Measurements from ENCODE around the gene EVA1C. TPM values are rescaled to one million over a fixed set of nuclear protein-coding genes. Genes with fewer than 3 reads are reported as not detected.
"Not testable (repeated sequence)": the region's sequence is repeated elsewhere in the genome, so short reads cannot be mapped to it uniquely, and the experiment has no call there.

The EVA1C gene
- total RNA-seq, 2 donors from 2014 or later, result 39.2 to 53.5 TPM

DNA sequence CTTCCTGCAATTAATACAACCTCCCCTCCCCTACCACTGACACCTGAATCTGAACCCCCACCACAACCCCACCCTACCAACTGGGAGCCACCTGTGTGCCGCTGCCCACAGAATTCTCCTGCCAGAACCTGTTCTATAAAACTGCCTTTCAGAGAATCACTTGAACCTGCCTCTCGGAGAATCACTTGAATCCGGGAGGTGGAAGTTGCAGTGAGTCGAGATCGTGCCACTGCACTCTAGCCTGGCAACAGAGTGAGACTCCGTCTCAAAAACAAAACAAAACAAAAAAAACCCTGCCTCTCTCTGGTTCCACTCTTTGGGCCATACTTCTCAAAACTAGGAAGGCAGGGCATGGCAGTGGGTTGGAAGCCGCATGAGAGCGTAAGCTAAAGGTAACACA lies 25.4 kb upstream of the EVA1C start:
- intact Hi-C loops (cut with DNase I), result no loop called here
- DNase-seq (ENCODE audit: low spot score), result no peak

DNA sequence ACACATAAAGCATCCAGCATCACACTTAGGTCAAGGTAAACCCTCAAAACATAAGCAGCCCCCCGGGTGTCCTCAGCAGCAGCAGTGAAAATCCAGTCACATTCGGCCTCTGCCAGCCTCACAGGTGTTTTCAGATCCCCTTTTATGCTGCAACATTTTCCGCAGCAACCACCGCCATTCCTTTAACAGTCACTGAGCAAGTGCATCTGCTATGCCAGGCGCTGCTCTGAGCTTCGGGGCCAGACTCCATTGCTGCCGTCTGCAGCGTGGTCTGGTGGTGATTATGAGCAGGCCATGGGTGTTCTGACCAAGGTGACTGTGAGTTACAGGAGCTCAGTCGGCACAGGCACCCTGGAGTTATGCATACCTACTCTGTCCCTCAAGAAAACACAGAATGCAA lies 24.2 kb upstream of the EVA1C start:
- intact Hi-C loops (cut with DNase I), result no loop called here
- DNase-seq (ENCODE audit: low spot score), result no peak

DNA sequence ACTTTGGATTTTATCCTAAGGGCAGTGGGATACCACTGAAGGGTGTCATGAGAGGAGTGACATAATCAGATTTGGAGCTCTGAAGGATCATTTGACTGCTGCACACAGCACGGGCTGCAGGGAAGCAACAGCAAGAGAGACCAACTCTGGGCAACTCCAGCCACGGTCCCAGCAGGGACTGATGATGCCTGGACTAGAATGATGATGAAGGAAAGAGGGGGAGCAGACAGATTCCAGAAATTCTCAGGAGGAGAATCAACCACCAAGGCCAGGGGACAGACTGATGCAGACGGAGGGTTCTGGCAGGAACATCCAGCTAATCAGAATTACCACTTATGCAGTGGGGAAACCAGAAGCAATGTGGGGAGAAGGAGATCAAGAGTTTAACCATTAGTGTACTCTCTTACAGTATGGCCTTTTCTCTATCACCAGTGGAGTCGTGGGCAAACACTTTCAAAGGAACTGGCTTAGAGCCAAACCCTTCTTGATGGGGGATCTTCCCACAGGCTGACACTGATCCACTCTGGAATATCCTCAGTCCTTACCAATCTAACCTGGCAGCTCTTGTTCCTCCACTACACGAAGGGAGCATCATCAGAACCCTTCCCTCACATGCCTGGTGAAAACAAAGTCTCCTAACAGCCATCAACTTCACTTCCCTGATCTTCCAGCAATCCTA lies 23.0 kb upstream of the EVA1C start:
- intact Hi-C loops (cut with DNase I), result no loop called here
- no peak for DNase-seq (ENCODE audit: low spot score)

DNA sequence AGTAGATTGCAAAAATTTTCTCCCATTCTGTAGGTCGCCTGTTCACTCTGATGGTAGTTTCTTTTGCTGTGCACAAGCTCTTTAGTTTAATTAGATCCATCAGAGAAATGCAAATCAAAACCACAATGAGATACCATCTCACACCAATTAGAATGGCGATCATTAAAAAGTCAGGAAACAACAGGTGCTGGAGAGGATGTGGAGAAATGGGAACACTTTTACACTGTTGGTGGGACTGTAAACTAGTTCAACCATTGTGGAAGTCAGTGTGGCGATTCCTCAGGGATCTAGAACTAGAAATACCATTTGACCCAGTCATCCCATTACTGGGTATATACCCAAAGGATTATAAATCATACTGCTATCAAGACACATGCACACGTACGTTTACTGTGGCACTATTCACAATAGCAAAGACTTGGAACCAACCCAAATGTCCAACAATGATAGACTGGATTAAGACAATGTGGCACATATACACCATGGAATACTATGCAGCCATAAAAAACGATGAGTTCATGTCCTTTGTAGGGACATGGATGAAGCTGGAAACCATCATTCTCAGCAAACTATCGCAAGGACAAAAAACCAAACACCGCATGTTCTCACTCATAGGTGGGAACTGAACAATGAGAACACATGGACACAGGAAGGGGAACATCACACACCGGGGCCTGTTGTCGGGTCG lies 21.8 kb upstream of the EVA1C start:
- intact Hi-C loops (cut with DNase I); DNase-seq (ENCODE audit: low spot score): not testable (repeated sequence)

DNA sequence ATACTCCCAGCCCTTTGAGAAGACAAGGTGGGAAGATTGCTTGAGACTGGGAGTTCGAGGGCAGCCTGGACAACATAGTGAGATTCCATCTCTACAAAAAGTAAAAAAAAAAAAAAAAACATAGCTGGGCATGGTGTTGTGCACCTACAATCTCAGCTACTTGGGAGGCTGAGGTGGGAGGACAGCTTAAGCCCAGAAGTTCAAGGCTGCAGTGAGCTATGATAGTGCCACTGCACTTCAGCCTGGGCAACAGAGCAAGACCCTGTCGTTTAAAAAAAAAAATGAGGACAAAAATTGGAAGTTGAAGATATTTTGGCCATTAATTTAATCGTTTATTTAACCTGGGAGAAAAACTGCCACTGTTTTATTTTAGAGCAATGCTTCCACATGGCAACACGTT lies 20.8 kb upstream of the EVA1C start:
- intact Hi-C loops (cut with DNase I), result no loop called here
- no peak for DNase-seq (ENCODE audit: low spot score)

DNA sequence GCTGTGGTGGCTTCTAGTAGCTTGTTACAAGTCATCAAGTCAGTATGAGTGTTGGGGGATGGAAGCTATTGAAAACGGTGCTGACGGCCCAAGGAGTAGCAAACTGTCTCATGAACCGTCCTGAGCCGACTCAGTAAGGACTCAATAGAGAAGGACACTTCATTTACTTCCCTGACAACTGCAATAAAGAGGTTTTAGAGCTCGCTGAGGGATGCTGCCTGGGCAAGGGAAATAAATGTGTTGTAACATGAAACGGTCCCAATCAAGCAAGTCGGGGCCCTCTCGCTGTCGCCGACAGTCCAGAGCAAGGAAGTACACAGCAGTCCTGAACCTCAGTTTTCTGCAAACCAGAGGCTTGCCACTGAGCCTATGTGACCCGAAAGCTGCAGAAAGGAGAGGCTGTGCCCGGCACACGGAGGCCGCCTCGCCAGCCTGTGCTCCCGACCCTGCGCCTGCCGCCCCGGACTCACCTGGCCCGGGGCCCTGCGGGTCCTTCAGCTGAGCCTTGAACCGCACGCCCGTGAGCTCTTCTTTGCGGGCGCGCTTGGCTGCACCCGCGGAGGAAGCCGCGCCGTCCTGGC lies 20.1 kb upstream of the EVA1C start:
- intact Hi-C loops (cut with DNase I), result no loop called here
- no peak for DNase-seq (ENCODE audit: low spot score)

DNA sequence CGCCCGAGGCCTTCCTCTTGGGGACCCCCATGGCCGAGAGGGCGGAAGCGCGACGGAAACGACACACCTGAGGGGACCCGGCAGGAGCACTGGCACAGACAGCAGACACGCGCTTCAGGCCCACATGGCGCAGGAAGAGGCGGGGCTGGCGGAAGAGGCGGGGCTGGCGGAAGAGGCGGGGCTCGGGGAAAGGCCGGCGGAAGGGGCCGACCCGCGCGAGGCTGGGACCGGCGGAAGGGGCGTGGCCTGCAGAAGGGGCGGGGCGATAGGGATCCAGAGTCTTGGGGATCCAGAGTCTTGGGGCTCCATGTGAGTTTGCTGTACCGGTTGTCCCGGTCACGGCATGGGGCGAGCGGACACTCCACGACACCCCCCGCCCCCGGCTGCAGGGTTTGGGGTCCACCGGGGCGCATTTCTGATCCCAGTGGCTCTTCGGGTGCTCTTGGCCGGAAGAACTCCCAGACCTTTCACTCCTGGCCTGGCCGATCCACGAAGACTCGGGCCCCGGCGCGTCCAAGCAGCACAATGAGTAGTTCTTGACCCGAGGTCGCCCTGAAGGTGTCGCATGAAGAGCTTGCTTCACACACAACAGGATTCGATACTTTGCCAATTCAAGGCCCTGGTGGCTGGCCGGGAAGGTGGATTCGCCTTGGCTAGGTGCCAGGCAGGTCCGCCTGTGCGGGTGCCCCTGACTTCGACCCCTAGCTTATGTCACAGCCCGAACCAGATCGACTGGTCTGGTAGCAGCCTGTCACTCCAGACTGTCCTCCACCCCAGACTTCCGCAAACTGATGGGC lies 19.4 kb upstream of the EVA1C start, which contains the start of gene URB1:
URB1 (minus strand) TSS at position 133 of the 797 bp plus-strand sequence; CDS start at position 31, 102 bp downstream.
- peak; percentile 98 for DNase-seq (ENCODE audit: low spot score)
- intact Hi-C loops (cut with DNase I), result no loop called here

DNA sequence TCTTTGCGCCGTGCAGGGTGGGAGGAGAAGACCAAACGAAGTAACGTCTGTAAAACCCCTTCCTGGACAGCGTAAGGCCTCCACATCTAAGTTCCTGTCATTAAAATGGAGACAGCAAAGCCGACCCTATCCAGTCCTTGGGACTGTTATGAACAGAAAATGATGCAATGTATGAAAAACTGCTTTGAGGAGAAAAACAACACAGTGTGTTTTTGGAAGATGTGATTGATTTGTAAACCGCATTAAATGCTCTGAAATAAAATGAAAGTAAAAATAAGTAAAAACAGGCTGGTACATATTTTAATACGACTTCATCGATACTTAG lies 18.9 kb upstream of the EVA1C start:
- intact Hi-C loops (cut with DNase I), result no loop called here

DNA sequence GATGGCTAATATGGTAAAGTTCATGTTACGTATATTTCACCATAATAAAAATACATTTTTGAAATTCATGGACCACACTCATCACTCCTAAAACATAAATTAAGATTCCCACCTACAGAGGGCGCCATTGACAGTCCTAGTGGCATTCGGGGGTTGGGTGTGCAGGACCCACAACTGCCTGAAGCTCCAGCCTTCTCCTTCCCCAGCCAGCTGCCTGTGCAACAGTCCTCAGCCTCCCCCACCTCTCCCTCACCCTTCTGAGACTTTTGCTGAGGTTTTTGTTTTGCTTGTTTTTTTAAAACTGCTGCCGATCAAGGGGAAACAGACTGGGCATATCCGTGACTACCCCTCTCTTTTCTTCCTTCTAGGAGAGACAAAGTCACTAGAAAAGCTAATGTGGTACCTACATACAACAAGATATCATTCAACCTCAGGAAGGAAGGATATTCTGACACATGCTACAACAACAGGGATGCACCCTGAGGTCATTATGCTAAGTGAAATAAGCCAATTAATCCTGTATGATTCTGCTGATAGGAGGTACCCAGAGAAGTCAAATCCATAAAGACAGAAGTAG lies 9.2 kb upstream of the EVA1C start:
- intact Hi-C loops (cut with DNase I), result no loop called here
- DNase-seq (ENCODE audit: low spot score), result no peak

More for the DNA sequence above, 18.9 kb upstream of the EVA1C start:
- DNase-seq (ENCODE audit: low spot score), result no peak

DNA sequence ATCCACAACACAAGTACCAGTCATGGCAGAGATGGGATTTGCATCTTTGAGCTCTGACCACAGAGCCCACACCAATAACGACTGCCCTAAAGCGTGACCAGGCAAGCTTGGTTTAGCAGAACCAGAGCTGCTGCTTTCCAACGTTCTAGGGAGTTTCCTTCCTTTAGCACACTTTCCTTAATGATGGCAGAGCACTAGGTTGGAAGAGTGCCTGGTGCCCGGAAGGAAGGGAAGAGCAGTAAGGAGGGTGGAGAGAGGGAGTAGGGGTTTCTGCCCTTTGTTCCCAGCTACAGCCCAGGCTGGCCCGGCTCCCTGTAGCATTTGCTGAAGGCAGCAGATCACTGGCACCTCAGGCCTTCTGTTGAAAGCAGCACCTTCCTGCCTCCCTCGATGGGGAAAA lies 6.1 kb upstream of the EVA1C start:
- DNase-seq (ENCODE audit: low spot score), result no peak
- intact Hi-C loops (cut with DNase I), result loop anchor here in 1 of 2 donors (5.0 kb wide), 1 partner anchor 51 kb away; no protein-coding TSS in a partner anchor

DNA sequence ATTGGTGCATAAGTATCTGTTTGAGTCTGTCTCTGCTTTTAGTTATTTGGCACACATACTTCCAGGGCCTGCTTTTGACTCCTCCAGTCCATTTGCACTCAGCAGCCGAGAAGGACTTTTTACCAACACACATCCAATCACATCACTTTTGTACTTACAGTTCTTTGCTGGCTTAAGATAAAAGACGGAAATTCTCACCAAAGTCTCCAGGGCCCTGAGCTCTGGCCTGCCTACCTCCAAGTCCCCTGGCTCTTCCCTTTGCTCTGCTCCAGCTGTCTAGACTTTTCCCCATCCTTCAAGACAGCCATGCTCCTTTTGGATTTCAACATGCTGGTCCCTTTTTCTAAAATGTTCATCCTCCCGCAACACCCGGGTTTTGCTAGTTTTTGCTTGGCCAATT lies 2.2 kb upstream of the EVA1C start:
- no peak for DNase-seq (ENCODE audit: low spot score)
- intact Hi-C loops (cut with DNase I), result loop anchor here (5.0 to 10.0 kb wide), 2 partner anchors 47 to 155 kb away; no protein-coding TSS in a partner anchor

DNA sequence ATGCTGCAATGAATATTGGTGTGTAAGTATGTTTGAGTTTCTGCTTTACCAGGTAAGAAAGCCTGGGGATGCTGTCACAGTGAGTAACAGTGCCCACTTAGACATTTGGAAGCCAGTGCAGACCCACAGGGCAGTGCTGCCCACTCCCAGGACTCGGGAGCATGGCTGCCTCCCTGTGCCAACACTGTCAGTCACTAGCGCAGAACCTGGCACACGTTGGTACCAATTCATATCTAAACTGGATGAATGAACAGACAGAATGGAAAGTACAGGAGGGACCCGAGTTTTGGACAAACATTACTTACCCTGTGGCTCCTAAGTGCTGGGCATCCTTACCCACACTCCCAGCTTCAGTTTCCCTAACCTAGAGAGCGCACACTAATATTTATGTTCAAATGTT lies 1.6 kb upstream of the EVA1C start:
- intact Hi-C loops (cut with DNase I), result loop anchor here (5.0 to 10.0 kb wide), 2 partner anchors 46 to 154 kb away; no protein-coding TSS in a partner anchor

DNA sequence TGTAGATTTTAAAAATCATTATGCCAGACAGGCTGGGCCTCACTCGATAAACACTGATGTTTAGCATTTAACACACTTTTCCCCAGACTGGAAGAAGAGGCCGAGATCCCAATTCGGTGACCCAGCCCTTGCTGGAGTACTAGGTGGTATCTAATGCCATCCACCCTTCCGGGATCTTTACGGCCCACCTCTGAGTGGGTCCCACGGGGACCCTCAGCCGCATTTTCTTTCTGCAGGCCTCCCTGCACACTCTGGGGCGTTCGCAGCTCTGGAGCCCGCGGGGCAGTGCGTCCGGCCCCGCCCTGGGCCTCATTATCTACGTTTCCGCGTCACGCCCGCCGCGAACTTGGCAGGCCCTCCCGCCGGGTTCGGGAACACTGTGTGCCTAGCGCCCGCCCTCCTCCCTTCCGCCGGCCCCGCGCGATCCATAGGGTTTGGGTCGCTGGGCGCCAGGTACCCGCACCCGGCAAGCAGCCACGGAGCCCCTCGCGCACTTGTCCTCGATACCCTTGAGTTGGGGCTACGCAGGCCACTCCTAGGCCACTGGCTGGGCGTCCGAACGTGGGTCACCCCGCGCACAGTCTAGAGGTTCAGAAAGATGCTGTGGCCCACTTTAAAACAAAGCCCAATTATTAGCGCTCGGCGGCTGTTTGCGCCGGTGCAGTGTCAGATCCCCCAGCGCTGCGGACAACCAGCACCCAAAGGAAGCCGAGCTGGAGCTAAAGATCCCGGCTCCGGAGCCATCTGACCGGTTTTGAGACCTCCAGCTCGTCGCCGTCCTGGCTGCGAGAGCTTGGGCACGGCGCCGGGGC lies 950 bp upstream of the EVA1C start:
- intact Hi-C loops (cut with DNase I), result loop anchor here (2.0 to 10.0 kb wide), 3 partner anchors 46 to 155 kb away; no protein-coding TSS in a partner anchor

More for the DNA sequence above, 1.6 kb upstream of the EVA1C start:
- no peak for DNase-seq (ENCODE audit: low spot score)

DNA sequence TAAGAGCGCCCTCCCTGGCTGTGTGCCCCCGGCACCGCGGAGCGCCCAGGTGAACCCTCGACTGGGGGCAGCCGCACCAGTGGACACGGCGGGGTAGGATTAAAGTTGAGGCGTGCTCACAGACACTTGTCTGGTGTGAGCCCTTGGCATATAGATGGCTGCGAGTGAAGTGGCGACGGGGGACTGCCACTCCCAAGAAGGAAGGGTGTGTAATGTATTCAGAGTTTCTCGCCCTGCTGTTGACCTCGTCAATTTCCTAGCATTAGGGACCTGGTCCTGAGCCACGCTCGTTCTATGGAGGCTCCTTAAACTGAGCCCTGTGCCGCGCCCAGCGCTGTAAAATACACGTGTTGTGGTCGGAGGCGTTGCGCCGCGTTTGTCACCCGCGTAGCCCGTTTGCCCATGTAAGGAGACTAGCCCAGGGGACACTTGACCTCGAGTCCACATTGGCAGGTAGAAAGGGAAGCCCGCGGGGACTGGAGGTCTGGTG lies 554 bp downstream of the EVA1C start:
- peak; percentile 86 for DNase-seq (ENCODE audit: low spot score)
- intact Hi-C loops (cut with DNase I), result loop anchor here (2.0 to 10.0 kb wide), 3 partner anchors 44 to 154 kb away; no protein-coding TSS in a partner anchor

More for the DNA sequence above, 950 bp upstream of the EVA1C start:
- DNase-seq (ENCODE audit: low spot score), result peak; percentile 98

DNA sequence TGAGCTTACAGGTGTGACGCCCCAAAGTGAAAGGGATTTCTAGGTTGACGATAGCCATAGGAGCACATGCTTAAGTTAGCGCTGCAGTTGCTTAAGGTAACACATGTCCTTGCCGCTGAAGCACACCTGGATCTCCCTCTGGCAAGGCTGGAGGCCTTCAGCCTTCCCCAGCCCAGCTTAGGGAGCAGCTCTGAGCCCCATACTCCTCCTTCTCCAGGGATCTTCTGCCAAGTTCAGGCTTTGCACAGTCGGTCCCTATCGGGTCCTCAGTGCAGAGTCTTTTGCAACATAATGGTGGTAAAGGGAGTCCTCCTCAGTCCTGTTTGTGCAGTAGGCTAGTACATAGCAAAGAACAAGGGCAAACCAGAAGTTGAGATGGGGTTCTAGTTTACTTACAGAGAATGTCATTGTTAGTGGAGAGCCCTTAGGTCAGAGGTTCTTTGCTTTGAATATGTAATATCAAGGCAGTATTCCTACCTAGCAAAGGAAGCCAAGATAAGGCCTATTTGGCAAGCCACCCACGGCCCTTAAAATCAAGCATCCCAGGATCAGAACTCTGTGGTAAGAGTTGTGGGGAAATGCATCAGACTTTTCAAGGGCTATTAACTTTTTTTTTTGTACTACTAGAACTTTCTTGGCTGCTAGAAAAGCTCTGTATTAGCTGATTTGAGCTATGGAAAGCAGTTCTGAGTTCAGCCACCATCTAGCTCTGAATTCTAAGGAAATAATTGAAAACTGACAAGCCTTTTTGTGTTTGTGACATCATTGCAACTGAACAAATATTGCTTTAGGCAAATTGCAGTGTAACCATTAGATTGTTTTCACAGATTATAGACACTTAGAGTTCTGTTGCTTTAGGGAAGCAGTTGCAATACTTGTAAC lies 1.4 kb downstream of the EVA1C start:
- no peak for DNase-seq (ENCODE audit: low spot score)
- intact Hi-C loops (cut with DNase I), result loop anchor here (2.0 to 10.0 kb wide), 3 partner anchors 43 to 153 kb away; no protein-coding TSS in a partner anchor

DNA sequence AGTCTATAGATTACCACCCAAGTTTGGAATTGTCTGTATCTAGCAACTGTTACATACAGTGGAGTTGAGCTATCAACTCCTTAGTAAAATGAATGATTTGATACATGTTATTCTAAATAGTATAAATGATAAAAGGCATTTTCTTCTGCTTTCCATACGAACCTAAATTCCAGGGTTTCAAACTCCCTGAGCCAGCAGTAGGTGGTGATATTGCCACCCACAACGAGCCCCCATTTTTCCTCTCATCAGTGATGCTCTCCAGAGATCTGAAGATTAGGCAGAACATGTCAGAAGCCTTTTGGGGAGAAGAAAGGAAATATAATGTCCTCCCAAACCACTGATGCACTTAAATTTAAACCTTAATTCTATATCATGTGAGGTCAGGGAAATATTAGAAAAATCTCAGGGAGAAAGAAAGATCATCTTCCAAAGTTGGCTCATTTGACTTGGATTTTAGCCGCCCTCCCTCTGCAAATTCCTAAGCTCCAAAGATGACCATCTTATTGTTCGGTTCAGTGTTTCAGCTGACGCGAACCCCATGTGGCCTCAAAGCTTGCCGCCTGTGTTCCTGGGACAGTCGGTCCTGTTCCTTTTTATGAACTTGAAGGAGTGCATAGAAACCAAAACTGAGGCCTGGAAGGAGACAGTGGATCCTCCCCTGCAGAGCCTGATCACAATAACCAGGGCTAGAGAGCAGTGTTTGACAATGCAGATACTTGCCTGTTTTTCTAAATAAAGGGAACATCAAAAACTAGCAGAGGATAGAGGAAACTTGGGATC lies 2.3 kb downstream of the EVA1C start:
- DNase-seq (ENCODE audit: low spot score), result no peak
- intact Hi-C loops (cut with DNase I), result loop anchor here (5.0 to 10.0 kb wide), 2 partner anchors 43 to 150 kb away; no protein-coding TSS in a partner anchor
